WTC11 (cell line): ENCODE measurements around the gene SLC13A4. TPM values are rescaled to one million over a fixed set of nuclear protein-coding genes. Genes with fewer than 3 reads are reported as not detected.
"Not testable (repeated sequence)": the region's sequence is repeated elsewhere in the genome, so short reads cannot be mapped to it uniquely, and the experiment has no call there.

Source experiments
- ATAC-seq: fragments of 200-7000 bp; cut with Tn5 transposase; 2 replicates; pipeline ENCODE4 v1.10.0; 2021; ENCODE audit warnings: mild to moderate bottlenecking, moderate library complexity
- CTCF ChIA-PET: fragments of 300-600 bp; sonication (Branson Sonifier 250); formaldehyde crosslinking; loops from one replicate; lab custom pipeline; 2021; ENCODE audit warnings: antibody characterized with exemption; lab: Charles Lee
- POLR2A ChIA-PET: fragments of 350-600 bp; sonication (Branson Sonifier 250); formaldehyde crosslinking; loops from one replicate; lab custom pipeline; 2021; ENCODE audit warnings: antibody characterized with exemption; lab: Charles Lee
- DNase-seq: peaks from one replicate; pipeline ENCODE4 v3.0.0; 2021; ENCODE audit warnings: low spot score
- H3K27ac Mint-ChIP-seq: 2 replicates; pipeline ENCODE4 v1.8.0; 2021; ENCODE audit warnings: mixed read lengths
- H3K27me3 Mint-ChIP-seq: 2 replicates; pipeline ENCODE4 v1.8.0; 2021; ENCODE audit warnings: low read depth, mild to moderate bottlenecking, moderate library complexity, mixed read lengths
- H3K36me3 Mint-ChIP-seq: 2 replicates; pipeline ENCODE4 v1.8.0; 2021; ENCODE audit warnings: mixed read lengths
- H3K4me1 Mint-ChIP-seq: 2 replicates; pipeline ENCODE4 v1.8.0; 2022; ENCODE audit warnings: mixed read lengths
- H3K4me3 Mint-ChIP-seq: 2 replicates; pipeline ENCODE4 v1.8.0; 2021; ENCODE audit warnings: mild to moderate bottlenecking, moderate library complexity, mixed read lengths
- H3K9me3 Mint-ChIP-seq: 2 replicates; pipeline ENCODE4 v1.8.0; 2021; ENCODE audit warnings: mixed read lengths
- ATF2 ChIP-seq: sonication (generic); formaldehyde crosslinking; IDR thresholded peaks from 2 replicates; pipeline ENCODE4 v1.8.1; 2022; ENCODE audit warnings: low read depth, missing genetic modification reagents, borderline replicate concordance
- CREB1 ChIP-seq: sonication (generic); formaldehyde crosslinking; IDR thresholded peaks from 2 replicates; pipeline ENCODE4 v1.8.0; 2023; ENCODE audit warnings: mild to moderate bottlenecking, missing genetic modification reagents
- E2F4 ChIP-seq: sonication (generic); formaldehyde crosslinking; IDR thresholded peaks from 2 replicates; pipeline ENCODE4 v1.8.1; 2022; ENCODE audit warnings: low read depth, mild to moderate bottlenecking, moderate library complexity, missing genetic modification reagents, borderline replicate concordance
- ELF4 ChIP-seq: sonication (generic); formaldehyde crosslinking; IDR thresholded peaks from 2 replicates; pipeline ENCODE4 v1.8.1; 2022; ENCODE audit warnings: low read depth, mild to moderate bottlenecking, moderate library complexity, missing genetic modification reagents
- EMX1 ChIP-seq: fragments of 250-450 bp; sonication (Bioruptor Pico); IDR thresholded peaks from 2 replicates; pipeline ENCODE4 v1.8.0; 2021; ENCODE audit warnings: mild to moderate bottlenecking
- ESRRA ChIP-seq: sonication (generic); formaldehyde crosslinking; IDR thresholded peaks from 2 replicates; pipeline ENCODE4 v1.8.1; 2022; ENCODE audit warnings: mild to moderate bottlenecking, missing genetic modification reagents, borderline replicate concordance
- ETV6 ChIP-seq: sonication (generic); formaldehyde crosslinking; IDR thresholded peaks from 2 replicates; pipeline ENCODE4 v1.8.1; 2022; ENCODE audit warnings: mild to moderate bottlenecking, missing genetic modification reagents
- FOXK1 ChIP-seq: sonication (generic); formaldehyde crosslinking; IDR thresholded peaks from 2 replicates; pipeline ENCODE4 v1.8.0; 2022; ENCODE audit warnings: mild to moderate bottlenecking, moderate library complexity, missing genetic modification reagents
- FOXP4 ChIP-seq: sonication (generic); formaldehyde crosslinking; IDR thresholded peaks from 2 replicates; pipeline ENCODE4 v1.8.0; 2022; ENCODE audit warnings: mild to moderate bottlenecking, missing genetic modification reagents
- GABPB1 ChIP-seq: sonication (generic); formaldehyde crosslinking; IDR thresholded peaks from 2 replicates; pipeline ENCODE4 v1.8.1; 2023; ENCODE audit warnings: mild to moderate bottlenecking, missing genetic modification reagents
- HMGA2 ChIP-seq: fragments of 250-450 bp; sonication (Bioruptor Pico); IDR thresholded peaks from 2 replicates; pipeline ENCODE4 v1.4.0; 2021; ENCODE audit warnings: mild to moderate bottlenecking, moderate library complexity
- JUN ChIP-seq: sonication (generic); formaldehyde crosslinking; IDR thresholded peaks from 2 replicates; pipeline ENCODE4 v1.8.0; 2023; ENCODE audit warnings: mild to moderate bottlenecking, missing genetic modification reagents
- NFE2L1 ChIP-seq: sonication (generic); formaldehyde crosslinking; IDR thresholded peaks from 2 replicates; pipeline ENCODE4 v1.8.1; 2023; ENCODE audit warnings: missing genetic modification reagents
- NFYB ChIP-seq: sonication (generic); formaldehyde crosslinking; conservative IDR thresholded peaks from 2 replicates; pipeline ENCODE4 v1.8.0; 2022; ENCODE audit warnings: low read depth, missing genetic modification reagents
- NR2C2 ChIP-seq: sonication (generic); formaldehyde crosslinking; IDR thresholded peaks from 2 replicates; pipeline ENCODE4 v1.8.0; 2022; ENCODE audit warnings: mild to moderate bottlenecking, missing genetic modification reagents
- OVOL2 ChIP-seq: fragments of 250-450 bp; sonication (Bioruptor Pico); IDR thresholded peaks from 2 replicates; pipeline ENCODE4 v1.9.0; 2021; ENCODE audit warnings: mild to moderate bottlenecking, borderline replicate concordance
- RELA ChIP-seq: sonication (generic); formaldehyde crosslinking; IDR thresholded peaks from 2 replicates; pipeline ENCODE4 v1.8.1; 2022; ENCODE audit warnings: missing genetic modification reagents, mild to moderate bottlenecking, borderline replicate concordance
- SOX15 ChIP-seq: fragments of 250-450 bp; sonication (Bioruptor Pico); IDR thresholded peaks from 2 replicates; pipeline ENCODE4 v1.9.0; 2021; ENCODE audit warnings: mild to moderate bottlenecking
- ZBTB21 ChIP-seq: sonication (generic); formaldehyde crosslinking; IDR thresholded peaks from 2 replicates; pipeline ENCODE4 v1.8.1; 2023; ENCODE audit warnings: mild to moderate bottlenecking, missing genetic modification reagents, borderline replicate concordance
- ZNF416 ChIP-seq: fragments of 250-450 bp; sonication (Bioruptor Pico); IDR thresholded peaks from 2 replicates; pipeline ENCODE4 v1.9.0; 2021; ENCODE audit warnings: mild to moderate bottlenecking, inconsistent platforms
- ZNF423 ChIP-seq: fragments of 250-450 bp; sonication (Bioruptor Pico); IDR thresholded peaks from 2 replicates; pipeline ENCODE4 v2.1.2; 2022; ENCODE audit warnings: mild to moderate bottlenecking, moderate library complexity
- ZNF425 ChIP-seq: fragments of 250-450 bp; sonication (Bioruptor Pico); conservative IDR thresholded peaks from 2 replicates; pipeline ENCODE4 v1.9.0; 2021; ENCODE audit warnings: mild to moderate bottlenecking
- total RNA-seq: library from RNA; stranded (reverse); gene quantifications from 3 replicates; pipeline ENCODE4 v1.2.3, GENCODE V29; 2021
- TF ChIP-seq, protein P1 (sequence below): sonication (generic); formaldehyde crosslinking; IDR thresholded peaks from 2 replicates; pipeline ENCODE4 v1.8.1; 2023; ENCODE audit warnings: mild to moderate bottlenecking, missing genetic modification reagents, moderate library complexity

SLC13A4 gene
- total RNA-seq, 1 experiment from 2014 or later: 1.6 TPM

GRCh38 chr7:135742371-135742770, 14.4 kb upstream of the SLC13A4 start (continued):
- TF ChIP-seq ATF2 (CRISPR knock-in tag) (no peak), ZNF425 (CRISPR knock-in tag) (no peak), ESRRA (CRISPR knock-in tag) (no peak), SOX15 (CRISPR knock-in tag) (no peak), EMX1 (no peak), ZNF416 (CRISPR knock-in tag) (no peak), ETV6 (CRISPR knock-in tag) (no peak), JUN (no peak)
- TF ChIP-seq, protein P1, sequence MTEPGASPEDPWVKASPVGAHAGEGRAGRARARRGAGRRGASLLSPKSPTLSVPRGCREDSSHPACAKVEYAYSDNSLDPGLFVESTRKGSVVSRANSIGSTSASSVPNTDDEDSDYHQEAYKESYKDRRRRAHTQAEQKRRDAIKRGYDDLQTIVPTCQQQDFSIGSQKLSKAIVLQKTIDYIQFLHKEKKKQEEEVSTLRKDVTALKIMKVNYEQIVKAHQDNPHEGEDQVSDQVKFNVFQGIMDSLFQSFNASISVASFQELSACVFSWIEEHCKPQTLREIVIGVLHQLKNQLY (CRISPR knock-in tag): no peak

DNA sequence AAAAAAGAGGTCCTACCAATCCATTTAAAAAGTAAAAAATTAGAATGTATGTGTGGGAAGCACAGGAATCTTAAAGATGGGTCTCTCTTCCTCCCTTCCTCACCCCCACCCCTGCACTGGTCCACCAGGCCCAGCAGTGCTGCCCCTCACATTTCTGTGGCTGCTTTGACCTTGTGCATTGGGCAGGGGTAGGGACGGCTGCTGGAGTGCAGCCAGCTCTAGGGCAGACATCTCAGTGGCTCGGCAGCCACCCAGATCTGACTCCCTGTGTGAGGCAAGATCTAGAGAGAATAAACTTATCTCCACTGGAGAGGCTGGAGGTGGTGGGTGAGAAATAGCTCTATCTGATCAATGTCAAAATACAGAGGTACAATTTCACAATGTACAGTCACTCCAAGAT, 13.9 kb upstream of the SLC13A4 start:
- no peak overlapping the region for H3K27ac Mint-ChIP-seq
- POLR2A ChIA-PET: interaction anchor here (0.7 kb wide), 1 partner anchor 169 kb away, joined by 6 read pairs; no protein-coding TSS in a partner anchor
- CTCF ChIA-PET: interaction anchor here (0.7 to 1.0 kb wide), 2 partner anchors 31 to 38 kb away, joined by 4 to 6 read pairs; no protein-coding TSS in a partner anchor

DNA sequence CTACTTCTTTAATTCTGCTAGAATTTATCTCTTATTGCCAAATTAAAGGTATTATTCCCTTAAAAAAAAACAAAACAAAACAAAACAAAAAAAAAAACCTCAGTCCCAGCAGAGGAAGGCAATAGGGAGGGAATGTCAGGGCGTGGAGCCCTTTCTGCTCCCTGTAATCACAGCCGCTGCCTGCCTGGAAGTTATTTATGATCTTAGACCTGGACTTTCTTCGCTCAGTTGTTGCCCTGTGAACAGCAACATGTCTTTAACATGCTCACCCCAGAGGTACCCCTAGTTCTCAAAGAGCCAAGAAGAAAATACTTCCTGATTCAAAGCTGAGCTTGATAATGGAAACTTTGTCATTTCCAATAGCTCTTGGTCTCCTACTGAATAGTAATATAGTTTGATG, 12.9 kb upstream of the SLC13A4 start:
- no peaks in the 10 kb centered on the region; the same call in 1 of the 2 replicates for H3K27me3 Mint-ChIP-seq
- CTCF ChIA-PET: no interaction called here

More for the DNA sequence above, 13.9 kb upstream of the SLC13A4 start:
- Mint-ChIP-seq H3K36me3 (no peaks in the 10 kb centered on the region), H3K4me3 (no peak overlapping the region), H3K9me3 (no peaks in the 10 kb centered on the region), H3K4me1 (peaks cover 14% of the 10 kb centered on the region), H3K27me3 (no peaks in the 10 kb centered on the region; the same call in 1 of the 2 replicates)
- ATAC-seq (no peak), DNase-seq (no peak)
- TF ChIP-seq ZBTB21 (no peak), NR2C2 (CRISPR knock-in tag) (no peak), E2F4 (CRISPR knock-in tag) (no peak), RELA (no peak), ELF4 (CRISPR knock-in tag) (no peak), ZNF423 (no peak), NFE2L1 (CRISPR knock-in tag) (no peak), HMGA2 (CRISPR knock-in tag) (no peak), NFYB (CRISPR knock-in tag) (no peak), CREB1 (CRISPR knock-in tag) (no peak)
- TF ChIP-seq, protein P1 (CRISPR knock-in tag): no peak

DNA sequence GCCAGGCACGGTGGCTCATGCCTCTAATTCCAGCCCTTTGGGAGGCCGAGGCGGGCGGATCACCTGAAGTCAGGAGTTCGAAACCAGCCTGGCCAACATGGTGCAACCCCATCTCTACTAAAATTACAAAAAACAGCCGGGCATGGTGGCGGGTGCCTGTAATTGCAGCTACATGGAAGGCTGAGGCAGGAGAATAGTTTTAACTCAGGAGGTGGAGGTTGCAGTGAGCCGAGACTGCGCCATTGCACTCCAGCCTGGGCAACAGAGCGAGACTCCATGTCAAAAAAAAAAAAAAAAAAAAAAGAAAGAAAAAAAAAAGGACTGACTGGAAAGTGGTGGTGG, 9.3 kb upstream of the SLC13A4 start:
- H3K4me3 Mint-ChIP-seq, H3K4me1 Mint-ChIP-seq, H3K27ac Mint-ChIP-seq, H3K27me3 Mint-ChIP-seq, DNase-seq, H3K36me3 Mint-ChIP-seq, ATAC-seq, H3K9me3 Mint-ChIP-seq, POLR2A ChIA-PET: not testable (repeated sequence)
- CTCF ChIA-PET: interaction anchor here (0.6 to 4.6 kb wide), 7 partner anchors 9 to 468 kb away, joined by 3 to 22 read pairs (median 3); partner anchors contain the start of gene SLC13A4

More for the DNA sequence above, 12.9 kb upstream of the SLC13A4 start:
- POLR2A ChIA-PET: no interaction called here
- H3K4me3 Mint-ChIP-seq: no peak overlapping the region
- ATAC-seq: no peak
- DNase-seq: no peak
- no peaks in the 10 kb centered on the region for H3K36me3 Mint-ChIP-seq
- H3K27ac Mint-ChIP-seq: no peak overlapping the region
- H3K4me1 Mint-ChIP-seq: peaks cover 14% of the 10 kb centered on the region
- TF ChIP-seq FOXP4 (no peak), FOXK1 (CRISPR knock-in tag) (no peak), OVOL2 (CRISPR knock-in tag) (no peak), ZNF416 (CRISPR knock-in tag) (no peak), GABPB1 (CRISPR knock-in tag) (no peak)
- no peaks in the 10 kb centered on the region for H3K9me3 Mint-ChIP-seq
